ENCODE data around the gene CAMTA1. TPM values are rescaled to one million over a fixed set of nuclear protein-coding genes. Genes with fewer than 3 reads are reported as not detected.

CAMTA1 gene
- total RNA-seq, 1 experiment from 2014 or later: 82.2 TPM

DNA sequence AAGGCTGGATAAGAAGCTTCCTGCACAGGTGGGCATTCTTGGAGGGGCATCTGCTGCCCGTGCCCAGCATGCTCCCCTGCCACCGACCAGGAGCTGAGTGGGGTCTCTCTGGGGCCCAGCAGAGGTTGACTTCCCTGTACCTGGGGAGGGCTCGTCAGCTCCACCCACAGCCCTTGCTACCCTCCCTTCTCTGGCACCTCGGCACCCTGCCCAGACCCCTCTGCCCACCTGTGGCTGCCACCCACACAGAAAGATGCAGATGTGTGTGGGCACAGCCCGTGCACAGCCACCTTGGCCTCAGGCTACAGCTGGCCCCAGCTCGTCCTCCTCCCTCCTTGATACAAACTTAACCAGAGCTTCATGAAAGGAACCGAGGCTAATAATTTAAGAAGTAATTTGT, 744.7 kb downstream of the CAMTA1 start:
- POLR2A ChIA-PET: interaction anchor here (0.7 kb wide), 1 partner anchor 33 kb away, joined by 10 read pairs; no protein-coding TSS in a partner anchor
- no peak overlapping the region for H3K27ac ChIP-seq (ENCODE audit: low read length)
- DNase-seq (ENCODE audit: low read depth, low spot score) (no peak), ATAC-seq (no peak)
- H3K36me3 ChIP-seq (ENCODE audit: control insufficient read depth, insufficient read depth, low read length): no peaks in the 10 kb centered on the region
- H3K4me3 ChIP-seq (ENCODE audit: low read depth in 2 of 2, low read length in 2 of 2): no peak overlapping the region
- H3K9me3 ChIP-seq (ENCODE audit: control insufficient read depth, insufficient read depth, low read depth, low read length): no peaks in the 10 kb centered on the region
- TF ChIP-seq CTCF (IDR thresholded peaks at IDR 0.05): no peak
- no peak for TF ChIP-seq SIN3A (IDR thresholded peaks at IDR 0.05; ENCODE audit: borderline replicate concordance, insufficient read depth, low read depth, low read length)
- TF ChIP-seq REST (IDR thresholded peaks at IDR 0.05; ENCODE audit: insufficient read depth in 1 of 2, low read depth in 2 of 2, low read length in 1 of 2): no peak
- no peak for TF ChIP-seq POLR2AphosphoS5 (IDR thresholded peaks at IDR 0.05; ENCODE audit: low read depth, low read length)
- no peak for TF ChIP-seq TCF7L2 (IDR thresholded peaks at IDR 0.05; ENCODE audit: low read depth, low read length)
- CTCF ChIA-PET: no interaction called here
- H3K27me3 ChIP-seq (ENCODE audit: control insufficient read depth, insufficient read depth, low read length): no peaks in the 10 kb centered on the region
- in situ Hi-C loops (cut with HindIII; ENCODE audit: low pct_unique_long_range_greater_than_20kb, low sequenced_read_pairs): no loop called here
- BruUV-seq (replicated peaks): no TSS peak
- no peaks in the 10 kb centered on the region for H3K4me1 ChIP-seq (ENCODE audit: control insufficient read depth, insufficient read depth, low read length)
- intact Hi-C loops (cut with micrococcal nuclease; ENCODE audit: unreplicated experiment): loop anchor here (10.0 kb wide), 1 partner anchor 305 kb away; no protein-coding TSS in a partner anchor

DNA sequence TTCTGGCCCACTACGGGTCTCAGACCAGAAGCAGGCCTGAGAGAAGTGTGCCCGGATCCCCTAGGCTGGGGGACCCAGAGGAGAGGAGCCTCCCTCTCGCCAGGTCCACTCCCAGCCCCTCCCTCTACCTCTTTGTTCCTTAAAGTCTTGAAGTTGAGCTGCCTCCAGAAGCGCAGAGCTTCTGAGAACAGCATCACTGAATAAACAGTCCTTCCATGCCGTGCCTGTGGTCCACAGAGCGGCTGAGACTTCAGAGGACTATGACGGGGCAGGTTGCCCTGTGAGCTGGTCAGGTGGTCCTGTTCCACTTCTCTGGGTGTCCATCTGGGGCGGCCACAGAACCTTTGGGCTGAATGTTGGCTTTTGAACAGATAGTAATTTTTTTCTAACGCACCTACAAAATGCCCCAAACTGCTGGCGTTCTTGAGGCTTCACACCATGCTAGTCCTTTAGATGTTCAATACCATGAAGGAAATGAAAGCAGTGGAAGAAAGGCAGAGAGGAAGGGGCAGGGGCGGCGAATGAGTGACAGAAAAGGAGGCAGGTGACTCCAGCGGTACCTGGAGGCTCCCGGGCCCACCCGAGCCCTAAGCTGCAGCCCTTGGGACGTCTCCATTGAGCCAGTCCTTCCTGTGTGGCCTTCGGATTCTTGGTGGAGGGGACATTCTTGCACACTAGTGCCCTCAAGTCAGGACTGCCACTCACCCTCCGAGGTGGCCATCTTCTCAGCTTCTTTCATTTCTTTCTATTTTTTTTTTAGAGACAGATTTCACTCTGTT, 746.5 kb downstream of the CAMTA1 start:
- intact Hi-C loops (cut with micrococcal nuclease; ENCODE audit: unreplicated experiment): loop anchor here (10.0 kb wide), 1 partner anchor 307 kb away; no protein-coding TSS in a partner anchor
- TF ChIP-seq CTCF (IDR thresholded peaks at IDR 0.05): no peak
- TF ChIP-seq POLR2AphosphoS5 (IDR thresholded peaks at IDR 0.05; ENCODE audit: low read depth, low read length): no peak
- TF ChIP-seq SIN3A (IDR thresholded peaks at IDR 0.05; ENCODE audit: borderline replicate concordance, insufficient read depth, low read depth, low read length): no peak
- TF ChIP-seq REST (IDR thresholded peaks at IDR 0.05; ENCODE audit: insufficient read depth in 1 of 2, low read depth in 2 of 2, low read length in 1 of 2): no peak
- no peak for TF ChIP-seq TCF7L2 (IDR thresholded peaks at IDR 0.05; ENCODE audit: low read depth, low read length)
- ChIA-PET POLR2A (no interaction called here), CTCF (no interaction called here)
- no peak overlapping the region for H3K27ac ChIP-seq (ENCODE audit: low read length)
- BruUV-seq (replicated peaks): no TSS peak
- no peaks in the 10 kb centered on the region for H3K27me3 ChIP-seq (ENCODE audit: control insufficient read depth, insufficient read depth, low read length)
- no peaks in the 10 kb centered on the region for H3K9me3 ChIP-seq (ENCODE audit: control insufficient read depth, insufficient read depth, low read depth, low read length)
- DNase-seq (ENCODE audit: low read depth, low spot score): no peak
- no peak overlapping the region for H3K4me3 ChIP-seq (ENCODE audit: low read depth in 2 of 2, low read length in 2 of 2)
- no peaks in the 10 kb centered on the region for H3K36me3 ChIP-seq (ENCODE audit: control insufficient read depth, insufficient read depth, low read length)
- no peaks in the 10 kb centered on the region for H3K4me1 ChIP-seq (ENCODE audit: control insufficient read depth, insufficient read depth, low read length)
- in situ Hi-C loops (cut with HindIII; ENCODE audit: low pct_unique_long_range_greater_than_20kb, low sequenced_read_pairs): no loop called here
- ATAC-seq: no peak
